GM18502 (cell line): ENCODE measurements around the gene LIX1L.

Experiments used
- ATAC-seq: cut with Tn5 transposase; IDR thresholded peaks from one replicate; pipeline ENCODE4 v1.9.1; 2021; ENCODE audit warnings: mild to moderate bottlenecking; ENCODE audit not compliant: unreplicated experiment, poor library complexity

Gene LIX1L

DNA sequence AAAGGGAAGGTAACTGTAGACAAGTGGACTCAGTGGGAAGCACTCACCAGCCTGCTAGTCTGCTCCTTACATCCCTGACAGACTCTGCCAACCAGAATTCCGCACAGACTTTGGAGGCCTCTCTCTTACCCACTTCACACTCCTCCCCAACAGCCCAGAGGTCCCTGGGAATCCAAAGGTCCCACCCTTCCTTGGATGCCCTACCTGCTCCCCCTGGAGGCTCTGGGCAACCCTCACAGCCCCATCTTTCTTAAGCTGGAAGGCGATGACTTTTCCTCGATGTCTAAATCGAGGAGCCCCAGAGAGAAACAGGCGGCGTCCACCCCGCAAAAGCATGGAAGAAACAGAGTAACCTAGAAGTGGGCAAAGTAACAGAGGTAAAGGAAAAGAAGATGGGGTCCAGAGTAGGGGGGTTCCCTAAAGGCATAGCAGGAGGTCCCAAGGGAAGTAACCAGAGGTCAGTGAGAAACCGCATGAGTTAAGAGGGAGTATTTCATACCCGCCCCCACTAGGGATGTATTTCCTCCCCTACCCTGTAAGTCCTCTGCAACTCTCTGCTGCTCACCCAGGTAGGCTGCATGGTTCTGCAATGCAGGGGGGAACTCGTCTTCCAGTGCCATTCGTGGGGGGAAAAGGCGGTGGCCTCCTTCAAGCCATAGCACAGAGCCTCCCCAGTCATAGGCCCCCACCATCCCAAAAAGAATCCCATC, 56.4 kb downstream of the LIX1L start:
- no peak for ATAC-seq

GRCh38 chr1:145898756-145899155, 59.1 kb downstream of the LIX1L start:
- no peak for ATAC-seq

GRCh38 chr1:145897969-145898368, 59.8 kb downstream of the LIX1L start:
- ATAC-seq: no peak

DNA sequence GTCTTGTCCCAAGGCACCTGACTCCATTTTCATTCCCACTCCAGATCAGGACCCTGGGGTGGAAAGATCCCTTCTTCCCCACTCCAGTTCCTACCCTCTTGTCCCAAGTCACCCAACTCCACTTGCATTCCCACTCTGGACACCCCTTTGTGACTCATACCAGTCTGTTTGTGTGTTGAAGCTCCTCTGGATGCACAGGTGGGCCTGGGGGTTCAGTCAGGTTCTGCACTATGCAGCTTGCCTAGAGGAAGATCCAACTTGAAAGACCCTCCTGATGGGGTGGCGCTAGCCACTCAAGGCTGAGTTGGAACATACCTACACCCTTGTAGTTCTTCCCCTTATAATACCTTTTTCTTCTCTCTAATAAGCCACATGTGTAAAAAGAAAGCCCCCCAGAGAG, 62.3 kb downstream of the LIX1L start:
- ATAC-seq: no peak

GRCh38 chr1:145893306-145894055, 64.3 kb downstream of the LIX1L start:
- no peak for ATAC-seq

- ATAC-seq: no peak
These were observed 65.2 kb downstream of the LIX1L start for GRCh38 chr1:145892486-145893087.

- no peak for ATAC-seq
These were observed 66.0 kb downstream of the LIX1L start for GRCh38 chr1:145891587-145892485.

GRCh38 chr1:145891143-145891542, 66.7 kb downstream of the LIX1L start:
- ATAC-seq: no peak

- ATAC-seq: no peak
These were observed 68.1 kb downstream of the LIX1L start for GRCh38 chr1:145889722-145890121.

GRCh38 chr1:145887631-145888030, 70.2 kb downstream of the LIX1L start:
- no peak for ATAC-seq

DNA sequence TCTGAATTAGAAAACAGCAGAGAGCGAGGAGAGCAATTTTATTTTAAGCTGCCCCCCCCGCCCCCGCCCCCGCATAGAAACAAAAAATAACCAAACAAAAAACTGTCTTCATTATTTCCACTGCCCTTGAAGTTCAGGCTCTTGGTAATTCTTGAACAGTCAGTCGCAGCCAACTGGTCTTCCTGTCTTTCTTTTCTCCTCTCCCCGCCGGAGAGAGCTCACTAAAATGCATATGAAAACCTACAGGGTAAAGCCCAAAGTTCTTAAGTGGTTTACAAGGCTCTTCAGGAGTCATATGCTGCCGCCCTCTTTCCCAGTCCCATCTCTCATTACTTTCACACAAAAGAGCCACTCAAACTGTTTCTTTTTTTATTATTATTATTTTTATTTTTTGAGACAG, 71.0 kb downstream of the LIX1L start:
- ATAC-seq: no peak

DNA sequence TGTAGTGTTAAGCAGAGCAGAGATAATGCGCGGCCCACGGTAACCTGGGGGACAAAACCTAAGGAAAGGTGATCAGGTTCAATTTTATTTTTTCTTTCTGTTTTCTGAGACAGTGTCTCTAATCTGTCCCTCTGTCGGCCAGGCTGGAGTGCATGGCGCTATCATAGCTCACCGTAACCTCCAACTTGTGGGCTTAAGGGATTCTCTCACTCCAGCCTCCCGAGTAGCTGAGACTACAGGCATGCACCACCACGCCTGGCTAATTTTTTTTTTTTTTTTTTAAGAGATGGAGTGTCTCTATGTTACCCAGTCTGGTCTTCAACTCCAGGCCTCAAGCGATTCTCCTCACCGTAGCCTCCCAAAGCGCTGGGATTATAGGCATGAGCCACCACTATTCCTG, 71.4 kb downstream of the LIX1L start:
- no peak for ATAC-seq

GRCh38 chr1:145885738-145886287, 72.0 kb downstream of the LIX1L start, which contains the start of gene ANKRD35:
TSS of gene ANKRD35 (minus strand) at chr1:145885866. CDS start at chr1:145885758, 108 bp downstream.
- ATAC-seq: peak; percentile 100

DNA sequence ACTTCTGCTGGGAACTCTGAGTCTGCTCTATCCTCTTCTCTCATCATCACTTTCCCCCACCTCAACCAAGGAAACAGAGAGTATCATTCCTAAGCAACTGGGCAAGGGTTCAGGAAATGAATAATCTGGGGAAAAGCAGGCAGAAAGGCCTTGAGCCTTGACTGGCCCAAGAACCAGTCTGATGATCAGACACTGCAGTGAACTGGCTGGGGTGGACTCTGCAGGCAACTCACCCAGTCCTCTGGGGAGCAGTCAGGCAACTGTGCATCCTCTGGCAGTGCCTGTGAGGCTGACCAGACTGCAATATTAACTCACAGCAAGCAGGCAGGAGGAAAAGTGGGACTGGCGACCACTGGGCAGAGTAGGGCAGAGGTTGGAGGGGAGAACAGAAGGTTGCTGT, 73.1 kb downstream of the LIX1L start:
- no peak for ATAC-seq
